Glutamatergic neuron (in vitro differentiated cells): ENCODE data around the gene IGLL5. TPM values are rescaled to one million over a fixed set of nuclear protein-coding genes. Genes with fewer than 3 reads are reported as not detected.
"Not testable (repeated sequence)": the region's sequence is repeated elsewhere in the genome, so short reads cannot be mapped to it uniquely, and the experiment has no call there.

Source experiments
- DNase-seq: peaks from one replicate; pipeline ENCODE4 v3.0.0; 2022
- H3K27ac Mint-ChIP-seq: one replicate; pipeline ENCODE4 v1.8.0; 2020; ENCODE audit warnings: mild to moderate bottlenecking, mixed read lengths, inconsistent platforms; ENCODE audit not compliant: unreplicated experiment
- H3K27me3 Mint-ChIP-seq: one replicate; pipeline ENCODE4 v1.8.0; 2020; ENCODE audit warnings: mild to moderate bottlenecking, moderate library complexity, mixed read lengths, inconsistent platforms; ENCODE audit not compliant: unreplicated experiment
- H3K36me3 Mint-ChIP-seq: one replicate; pipeline ENCODE4 v1.8.0; 2020; ENCODE audit warnings: mild to moderate bottlenecking, mixed read lengths, inconsistent platforms; ENCODE audit not compliant: unreplicated experiment
- H3K4me1 Mint-ChIP-seq: one replicate; pipeline ENCODE4 v1.8.0; 2020; ENCODE audit warnings: mild to moderate bottlenecking, low read depth, mixed read lengths, inconsistent platforms; ENCODE audit not compliant: unreplicated experiment
- H3K4me3 Mint-ChIP-seq: one replicate; pipeline ENCODE4 v1.8.0; 2020; ENCODE audit warnings: mild to moderate bottlenecking, mixed read lengths, inconsistent platforms; ENCODE audit not compliant: unreplicated experiment
- H3K9me3 Mint-ChIP-seq: one replicate; pipeline ENCODE4 v1.8.0; 2020; ENCODE audit warnings: mild to moderate bottlenecking, moderate library complexity, mixed read lengths, inconsistent platforms; ENCODE audit not compliant: unreplicated experiment
- total RNA-seq: library from RNA; stranded (reverse); fragmentation: NEBNext Ultra II Directional; extraction: Animal tissue kit (Norgen Biotek cat#: 25700); gene quantifications from one replicate; pipeline ENCODE4 v1.2.1, GENCODE V29; 2021; ENCODE audit not compliant: unreplicated experiment
- TF ChIP-seq, protein P1 (sequence below): fragments of 200-600 bp; sonication (generic); IDR thresholded peaks from one replicate; pipeline ENCODE4 v1.5.0; 2021; ENCODE audit not compliant: partially characterized antibody, unreplicated experiment

The IGLL5 gene
- total RNA-seq, 1 donor from 2014 or later = not detected

DNA sequence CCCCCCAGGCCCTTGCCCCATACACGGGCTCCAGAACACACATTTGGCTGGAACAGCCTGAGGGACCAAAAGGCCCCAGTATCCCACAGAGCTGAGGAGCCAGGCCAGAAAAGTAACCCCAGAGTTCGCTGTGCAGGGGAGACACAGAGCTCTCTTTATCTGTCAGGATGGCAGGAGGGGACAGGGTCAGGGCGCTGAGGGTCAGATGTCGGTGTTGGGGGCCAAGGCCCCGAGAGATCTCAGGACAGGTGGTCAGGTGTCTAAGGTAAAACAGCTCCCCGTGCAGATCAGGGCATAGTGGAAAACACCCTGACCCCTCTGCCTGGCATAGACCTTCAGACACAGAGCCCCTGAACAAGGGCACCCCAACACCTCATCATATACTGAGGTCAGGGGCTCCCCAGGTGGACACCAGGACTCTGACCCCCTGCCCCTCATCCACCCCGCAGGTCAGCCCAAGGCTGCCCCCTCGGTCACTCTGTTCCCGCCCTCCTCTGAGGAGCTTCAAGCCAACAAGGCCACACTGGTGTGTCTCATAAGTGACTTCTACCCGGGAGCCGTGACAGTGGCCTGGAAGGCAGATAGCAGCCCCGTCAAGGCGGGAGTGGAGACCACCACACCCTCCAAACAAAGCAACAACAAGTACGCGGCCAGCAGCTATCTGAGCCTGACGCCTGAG, 13.1 kb downstream of the IGLL5 start:
- not testable (repeated sequence) for H3K4me3 Mint-ChIP-seq, H3K4me1 Mint-ChIP-seq, DNase-seq, H3K36me3 Mint-ChIP-seq, H3K27ac Mint-ChIP-seq, H3K9me3 Mint-ChIP-seq
- peaks cover 16% of the 10 kb centered on the region for H3K27me3 Mint-ChIP-seq

DNA sequence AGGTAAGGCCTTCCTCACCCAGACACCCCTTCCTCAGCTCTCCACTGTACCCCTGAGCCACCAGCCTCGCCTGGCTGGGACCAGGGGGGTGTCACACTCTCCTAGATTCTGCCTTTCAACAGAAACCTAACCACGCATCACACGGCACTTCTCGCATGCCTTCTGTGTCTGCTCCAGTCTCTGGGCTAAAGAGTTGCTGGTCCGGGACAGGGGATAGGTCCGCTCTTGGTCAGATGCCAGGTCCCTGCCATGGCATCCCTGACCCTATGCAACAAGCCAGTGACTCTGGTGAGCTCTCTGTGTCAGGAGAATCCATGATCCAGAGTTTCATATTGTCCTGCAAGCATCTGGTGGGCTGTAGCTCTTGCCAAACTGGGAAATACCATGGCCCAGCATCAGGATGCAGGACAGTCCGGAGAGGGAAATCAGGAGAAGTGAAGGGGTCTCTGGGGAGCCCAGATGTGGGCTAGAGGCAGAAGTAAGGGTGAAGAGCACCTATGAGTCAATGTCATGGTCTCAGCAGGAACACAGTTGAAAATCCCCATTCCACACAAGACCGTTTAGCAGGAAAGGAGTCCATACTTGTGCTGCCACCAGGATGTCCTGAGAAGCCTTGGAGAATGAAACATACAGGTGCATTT, 14.1 kb downstream of the IGLL5 start:
- no peak for DNase-seq
- no peak overlapping the region for H3K27ac Mint-ChIP-seq
- TF ChIP-seq, protein P1, sequence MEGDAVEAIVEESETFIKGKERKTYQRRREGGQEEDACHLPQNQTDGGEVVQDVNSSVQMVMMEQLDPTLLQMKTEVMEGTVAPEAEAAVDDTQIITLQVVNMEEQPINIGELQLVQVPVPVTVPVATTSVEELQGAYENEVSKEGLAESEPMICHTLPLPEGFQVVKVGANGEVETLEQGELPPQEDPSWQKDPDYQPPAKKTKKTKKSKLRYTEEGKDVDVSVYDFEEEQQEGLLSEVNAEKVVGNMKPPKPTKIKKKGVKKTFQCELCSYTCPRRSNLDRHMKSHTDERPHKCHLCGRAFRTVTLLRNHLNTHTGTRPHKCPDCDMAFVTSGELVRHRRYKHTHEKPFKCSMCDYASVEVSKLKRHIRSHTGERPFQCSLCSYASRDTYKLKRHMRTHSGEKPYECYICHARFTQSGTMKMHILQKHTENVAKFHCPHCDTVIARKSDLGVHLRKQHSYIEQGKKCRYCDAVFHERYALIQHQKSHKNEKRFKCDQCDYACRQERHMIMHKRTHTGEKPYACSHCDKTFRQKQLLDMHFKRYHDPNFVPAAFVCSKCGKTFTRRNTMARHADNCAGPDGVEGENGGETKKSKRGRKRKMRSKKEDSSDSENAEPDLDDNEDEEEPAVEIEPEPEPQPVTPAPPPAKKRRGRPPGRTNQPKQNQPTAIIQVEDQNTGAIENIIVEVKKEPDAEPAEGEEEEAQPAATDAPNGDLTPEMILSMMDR = no peak
- H3K4me3 Mint-ChIP-seq = no peak overlapping the region
- H3K36me3 Mint-ChIP-seq = no peaks in the 10 kb centered on the region
- H3K27me3 Mint-ChIP-seq = peaks cover 12% of the 10 kb centered on the region
- H3K9me3 Mint-ChIP-seq = peaks cover 6% of the 10 kb centered on the region
- peaks cover 7% of the 10 kb centered on the region for H3K4me1 Mint-ChIP-seq

DNA sequence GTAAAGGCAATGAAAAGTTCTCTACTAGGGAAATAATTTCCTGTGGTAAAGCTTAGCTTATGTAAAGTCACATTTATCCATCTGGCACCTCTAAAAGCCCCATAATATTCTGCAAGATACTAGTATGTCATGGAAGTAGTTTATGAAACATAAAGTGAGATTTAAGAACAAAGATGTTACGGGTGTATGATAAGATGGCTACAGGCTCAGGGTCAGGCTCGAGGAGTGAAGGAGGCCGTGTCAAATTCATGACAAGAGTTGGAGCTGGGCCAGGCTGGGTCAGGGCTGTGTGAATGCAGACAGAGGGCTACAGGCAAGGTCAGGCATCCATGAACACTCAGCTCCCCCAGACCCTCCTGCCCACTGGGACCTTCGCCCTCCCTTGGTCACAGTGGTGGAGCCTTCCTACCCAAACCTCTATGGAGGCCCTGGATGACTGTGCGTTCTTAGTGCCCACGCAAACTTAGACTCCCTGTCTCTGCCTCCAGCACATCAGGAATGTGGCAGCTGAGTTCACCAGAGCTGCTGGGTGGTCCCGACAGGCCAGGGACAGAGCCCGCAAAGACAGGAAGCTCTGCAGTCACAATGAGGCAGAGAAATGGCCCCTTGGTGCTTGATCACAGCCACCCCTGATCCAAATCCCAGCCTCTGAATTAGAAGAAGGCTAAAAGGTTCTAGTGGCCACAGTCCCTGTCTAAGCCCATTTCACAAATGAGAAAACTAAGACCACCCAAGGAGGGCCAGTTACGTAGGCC, 14.8 kb downstream of the IGLL5 start:
- no peak overlapping the region for H3K27ac Mint-ChIP-seq
- TF ChIP-seq, protein P1 = no peak
- H3K9me3 Mint-ChIP-seq = peaks cover 4% of the 10 kb centered on the region
- no peaks in the 10 kb centered on the region for H3K36me3 Mint-ChIP-seq
- H3K4me1 Mint-ChIP-seq = peaks cover 7% of the 10 kb centered on the region
- no peak overlapping the region for H3K4me3 Mint-ChIP-seq
- DNase-seq = no peak
- H3K27me3 Mint-ChIP-seq = peaks cover 10% of the 10 kb centered on the region

DNA sequence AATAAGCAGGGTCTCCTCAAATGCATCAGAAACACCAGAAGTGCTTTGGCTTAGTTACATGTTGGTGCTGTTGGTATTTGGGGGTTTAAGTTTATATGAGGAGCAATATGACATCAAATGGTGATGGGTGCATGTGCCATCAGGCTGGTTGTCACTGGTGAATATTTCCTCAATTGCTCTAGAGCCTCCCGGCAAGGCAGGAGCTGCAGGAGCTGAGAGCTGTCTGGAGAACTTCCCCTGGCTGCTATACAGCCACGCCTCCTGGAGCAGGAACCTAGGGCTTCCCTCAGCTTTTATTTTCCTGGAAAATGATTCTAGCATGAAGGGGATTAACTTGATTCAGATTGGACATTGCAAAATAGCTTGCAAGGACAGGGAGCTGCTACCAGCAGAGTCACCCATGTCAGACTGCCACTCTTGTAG, 15.8 kb downstream of the IGLL5 start:
- DNase-seq = no peak
- peaks cover 9% of the 10 kb centered on the region for H3K27me3 Mint-ChIP-seq
- H3K4me1 Mint-ChIP-seq = peaks cover 2% of the 10 kb centered on the region
- H3K9me3 Mint-ChIP-seq = peaks cover 4% of the 10 kb centered on the region
- TF ChIP-seq, protein P1 = no peak
- H3K36me3 Mint-ChIP-seq = no peaks in the 10 kb centered on the region
- H3K27ac Mint-ChIP-seq = no peak overlapping the region
- H3K4me3 Mint-ChIP-seq = no peak overlapping the region

DNA sequence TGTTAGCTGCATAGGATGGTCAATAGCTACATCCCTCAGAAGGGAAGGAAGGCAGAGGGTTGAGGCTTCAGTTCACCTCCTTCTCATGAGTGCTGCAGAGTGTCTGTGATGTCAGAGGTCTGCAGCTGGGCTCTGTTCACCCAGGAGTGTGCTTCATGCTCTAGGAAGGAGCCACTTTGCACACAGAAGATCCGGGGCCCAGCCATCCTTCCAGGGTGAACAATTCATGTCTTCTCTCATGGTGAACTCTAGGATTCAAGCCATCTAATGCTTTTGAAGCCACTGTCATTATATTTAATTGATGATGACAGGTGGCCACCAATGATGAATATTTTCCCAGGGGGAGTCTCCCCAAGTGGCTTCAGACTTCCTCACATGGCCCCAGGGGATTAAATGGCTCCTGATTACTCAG, 16.2 kb downstream of the IGLL5 start:
- DNase-seq, H3K4me3 Mint-ChIP-seq, H3K27ac Mint-ChIP-seq, H3K4me1 Mint-ChIP-seq, H3K9me3 Mint-ChIP-seq, H3K36me3 Mint-ChIP-seq: not testable (repeated sequence)
- H3K27me3 Mint-ChIP-seq = peaks cover 12% of the 10 kb centered on the region

DNA sequence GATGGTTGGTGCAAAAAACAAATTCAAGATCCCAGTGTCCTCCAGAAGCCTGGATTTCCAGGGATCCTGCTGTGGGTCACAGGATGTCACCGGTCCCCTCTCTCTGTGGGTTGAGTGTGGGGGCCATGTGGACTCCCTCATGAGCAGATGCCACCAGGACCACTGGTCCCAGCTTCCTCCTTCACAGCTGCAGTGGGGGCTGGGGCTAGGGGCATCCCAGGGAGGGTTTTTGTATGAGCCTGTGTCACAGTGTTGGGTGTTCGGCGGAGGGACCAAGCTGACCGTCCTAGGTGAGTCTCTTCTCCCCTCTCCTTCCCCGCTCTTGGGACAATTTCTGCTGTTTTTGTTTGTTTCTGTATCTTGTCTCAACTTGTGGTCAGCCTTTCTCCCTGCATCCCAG, 17.1 kb downstream of the IGLL5 start:
- not testable (repeated sequence) for H3K27ac Mint-ChIP-seq

DNA sequence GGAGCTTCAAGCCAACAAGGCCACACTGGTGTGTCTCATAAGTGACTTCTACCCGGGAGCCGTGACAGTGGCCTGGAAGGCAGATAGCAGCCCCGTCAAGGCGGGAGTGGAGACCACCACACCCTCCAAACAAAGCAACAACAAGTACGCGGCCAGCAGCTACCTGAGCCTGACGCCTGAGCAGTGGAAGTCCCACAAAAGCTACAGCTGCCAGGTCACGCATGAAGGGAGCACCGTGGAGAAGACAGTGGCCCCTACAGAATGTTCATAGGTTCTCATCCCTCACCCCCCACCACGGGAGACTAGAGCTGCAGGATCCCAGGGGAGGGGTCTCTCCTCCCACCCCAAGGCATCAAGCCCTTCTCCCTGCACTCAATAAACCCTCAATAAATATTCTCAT, 18.8 kb downstream of the IGLL5 start:
- H3K36me3 Mint-ChIP-seq, H3K4me1 Mint-ChIP-seq, H3K4me3 Mint-ChIP-seq, H3K9me3 Mint-ChIP-seq, DNase-seq, H3K27ac Mint-ChIP-seq: not testable (repeated sequence)
- peaks cover 14% of the 10 kb centered on the region for H3K27me3 Mint-ChIP-seq

More for the DNA sequence above, 17.1 kb downstream of the IGLL5 start:
- not testable (repeated sequence) for DNase-seq, H3K9me3 Mint-ChIP-seq, H3K4me3 Mint-ChIP-seq, H3K36me3 Mint-ChIP-seq, H3K4me1 Mint-ChIP-seq
- H3K27me3 Mint-ChIP-seq = peaks cover 10% of the 10 kb centered on the region
